NCI-H345 (cell line): ENCODE measurements around the gene ETFA.
A peak's percentile ranks its signal among the peaks of the same experiment; 100 is the strongest.

ENCODE experiments used
- DNase-seq: peaks from one replicate; lab custom pipeline; 2025; lab: John Stamatoyannopoulos, UW

The ETFA gene

GRCh38 chr15:76215634-76216033 lies 95.6 kb downstream of the ETFA start:
- DNase-seq = no peak

DNA sequence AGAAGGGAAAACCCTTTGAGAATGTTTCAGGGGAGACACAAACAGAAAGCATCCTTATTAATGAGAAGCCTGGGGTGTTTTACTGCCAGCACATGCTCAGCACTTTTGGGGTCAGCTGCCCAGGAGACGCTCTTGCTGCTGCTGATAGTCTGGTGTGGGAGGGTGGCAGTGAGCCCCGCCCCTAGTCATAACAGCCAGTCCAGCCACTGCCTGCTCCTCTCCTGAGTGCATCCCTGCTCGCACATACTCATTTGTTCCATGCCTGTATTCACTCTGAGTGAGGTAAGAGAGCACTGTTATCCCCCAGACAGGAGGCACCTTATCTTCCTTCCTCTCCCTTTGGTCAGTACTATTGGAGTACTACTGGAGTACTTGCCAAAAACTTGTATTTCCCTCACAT lies 101.3 kb downstream of the ETFA start:
- no peak for DNase-seq

DNA sequence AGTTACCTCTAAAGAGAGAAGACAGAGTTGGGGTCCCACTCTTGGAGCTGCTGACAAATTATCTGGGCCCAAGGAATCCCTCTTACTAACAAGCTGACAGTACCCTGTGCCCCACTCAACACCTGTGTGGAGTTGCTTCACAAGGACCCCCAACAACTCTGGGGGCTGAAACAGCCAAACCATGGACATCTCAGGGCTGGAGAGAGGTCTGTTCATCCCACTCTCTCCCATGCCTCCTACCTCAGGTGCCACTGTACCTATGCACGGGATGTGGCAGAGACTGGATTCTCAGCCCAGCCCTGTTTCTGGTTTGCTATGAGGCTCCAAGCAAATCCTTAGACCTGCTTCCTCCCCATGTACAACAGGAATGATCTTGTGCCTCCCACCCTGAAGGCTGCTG lies 101.7 kb downstream of the ETFA start:
- DNase-seq = no peak

DNA sequence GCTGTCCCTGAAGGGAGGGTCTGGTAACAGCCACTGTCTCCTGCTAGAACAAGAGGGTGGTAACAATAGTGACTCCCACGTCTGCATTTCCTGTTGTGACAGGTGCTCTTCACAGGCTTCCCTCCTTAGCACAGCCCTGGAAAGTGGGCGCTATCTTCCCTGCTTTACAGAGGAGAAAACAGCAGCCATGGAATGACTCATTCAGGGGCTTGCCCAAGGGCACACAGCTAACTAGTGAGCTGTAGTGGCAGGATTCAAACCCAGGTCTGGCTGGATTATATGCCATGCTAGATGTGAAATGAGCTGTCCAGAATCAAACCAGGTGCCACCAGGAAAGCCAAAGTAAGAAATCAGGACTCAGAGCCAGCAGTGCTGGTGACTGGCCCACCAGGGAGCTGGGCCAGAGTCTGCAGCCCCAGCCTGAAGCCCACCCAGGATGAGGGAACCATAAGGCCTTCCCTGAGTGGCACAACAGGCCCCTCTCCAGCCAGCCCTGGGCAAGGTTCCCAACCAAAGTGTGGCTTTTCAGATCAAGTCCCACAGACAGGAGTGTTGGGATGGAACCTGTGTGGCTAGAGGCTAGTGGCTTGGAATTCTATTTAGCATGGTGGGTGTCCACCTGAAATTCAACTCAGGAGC lies 102.4 kb downstream of the ETFA start:
- peak; percentile 32 for DNase-seq

DNA sequence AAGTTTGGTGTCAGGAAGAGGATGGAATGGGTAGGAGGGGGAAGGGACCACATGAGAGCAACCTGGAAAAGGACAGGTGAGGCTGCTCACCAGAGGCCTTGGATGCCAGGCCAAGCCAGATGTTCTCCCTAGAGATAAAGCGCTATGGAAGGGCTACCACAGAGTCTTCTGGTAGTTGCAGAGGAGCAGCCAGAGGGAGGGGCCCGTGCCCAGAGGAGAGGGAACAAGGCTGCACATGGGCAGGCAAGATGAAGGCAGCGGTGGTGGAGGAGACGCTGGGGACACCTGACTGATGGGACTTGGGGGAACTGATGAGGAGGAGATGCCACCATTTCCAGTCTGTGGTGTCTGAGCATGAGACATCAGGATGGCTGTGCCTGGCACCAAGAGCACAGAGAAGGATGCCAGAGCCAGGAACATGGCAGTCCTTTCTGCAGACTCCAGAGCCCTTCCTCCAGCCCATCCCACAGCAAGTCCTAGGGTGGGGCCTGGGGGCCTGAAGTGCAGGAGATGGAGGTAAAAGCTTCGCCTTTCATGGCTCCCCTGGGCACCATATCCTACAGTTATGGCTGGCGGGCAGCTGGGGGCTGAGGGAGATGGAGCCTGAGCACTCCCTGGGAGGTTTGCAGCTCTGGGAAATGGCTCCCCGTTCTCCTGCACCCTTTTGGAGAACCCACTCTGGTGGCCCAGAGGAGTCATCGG lies 103.0 kb downstream of the ETFA start:
- DNase-seq = no peak

DNA sequence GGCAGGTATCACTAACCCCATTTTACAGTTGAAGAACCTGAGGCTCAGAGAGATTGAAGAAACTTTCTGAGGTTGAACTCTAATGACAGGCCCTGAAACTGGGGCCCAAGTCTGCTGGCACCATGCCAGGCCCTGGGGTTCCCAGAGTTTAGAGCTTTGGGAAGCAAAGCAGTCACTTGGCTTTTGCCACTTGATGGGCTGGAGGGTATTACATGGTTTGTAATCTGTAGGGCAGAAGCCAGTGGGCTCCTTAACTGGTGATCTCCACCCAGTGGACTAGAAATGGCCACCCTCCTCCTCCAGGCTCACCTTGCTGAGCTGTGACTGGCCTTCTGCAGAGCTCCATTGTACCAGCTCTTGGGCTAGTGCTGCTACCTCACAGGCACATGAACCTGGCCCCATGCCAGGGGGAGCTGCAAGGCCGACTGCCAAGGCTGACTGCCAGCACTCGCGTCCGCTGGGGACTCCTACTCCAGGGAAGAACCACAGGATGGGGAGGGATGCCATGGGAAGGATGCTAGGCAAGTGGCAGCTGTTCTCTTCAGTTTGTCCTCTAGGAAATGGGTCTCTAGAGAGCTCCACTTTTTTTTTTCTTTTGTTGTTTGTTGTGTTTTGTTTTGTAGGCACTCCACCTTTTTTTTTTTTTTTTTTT lies 104.8 kb downstream of the ETFA start:
- DNase-seq = peak; percentile 93

GRCh38 chr15:76204916-76205460 lies 106.3 kb downstream of the ETFA start:
- DNase-seq = no peak

DNA sequence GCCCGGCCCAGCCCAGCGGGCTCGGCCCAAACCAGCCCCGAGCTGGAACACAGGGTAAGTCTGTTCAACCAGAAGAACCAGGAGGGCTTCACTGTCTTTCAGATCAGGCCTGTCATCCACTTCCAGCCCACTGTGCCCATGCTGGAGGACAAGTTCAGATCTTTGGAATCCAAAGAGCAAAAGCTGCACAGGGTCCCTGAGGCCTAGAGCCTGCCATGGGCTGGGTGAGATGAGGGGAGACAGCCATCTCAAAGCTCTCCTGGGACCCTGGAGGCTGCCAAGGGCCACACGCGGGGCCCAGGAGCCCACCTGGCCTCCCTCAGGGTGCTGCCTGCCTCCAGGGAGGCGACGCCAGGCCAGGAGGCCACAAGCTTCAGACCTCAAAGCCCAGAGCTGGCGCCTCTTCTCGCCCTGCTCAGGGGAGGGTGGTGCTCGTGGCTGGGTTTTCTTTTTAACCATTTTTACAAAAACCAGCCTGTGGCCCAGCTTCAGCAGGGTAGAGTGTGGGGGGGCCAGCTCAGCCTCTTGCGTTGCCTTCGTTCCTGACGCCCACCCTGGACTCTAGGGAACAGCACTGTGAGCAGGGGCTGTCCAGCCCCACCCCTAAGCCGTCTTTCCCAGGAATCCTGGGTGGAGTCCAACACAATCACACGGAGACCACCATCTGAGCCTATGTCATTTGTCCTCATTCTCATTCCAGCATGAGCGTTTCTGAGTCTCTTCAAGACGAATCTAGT lies 107.0 kb downstream of the ETFA start:
- no peak for DNase-seq

GRCh38 chr15:76203346-76204108 lies 107.7 kb downstream of the ETFA start:
- DNase-seq = no peak

DNA sequence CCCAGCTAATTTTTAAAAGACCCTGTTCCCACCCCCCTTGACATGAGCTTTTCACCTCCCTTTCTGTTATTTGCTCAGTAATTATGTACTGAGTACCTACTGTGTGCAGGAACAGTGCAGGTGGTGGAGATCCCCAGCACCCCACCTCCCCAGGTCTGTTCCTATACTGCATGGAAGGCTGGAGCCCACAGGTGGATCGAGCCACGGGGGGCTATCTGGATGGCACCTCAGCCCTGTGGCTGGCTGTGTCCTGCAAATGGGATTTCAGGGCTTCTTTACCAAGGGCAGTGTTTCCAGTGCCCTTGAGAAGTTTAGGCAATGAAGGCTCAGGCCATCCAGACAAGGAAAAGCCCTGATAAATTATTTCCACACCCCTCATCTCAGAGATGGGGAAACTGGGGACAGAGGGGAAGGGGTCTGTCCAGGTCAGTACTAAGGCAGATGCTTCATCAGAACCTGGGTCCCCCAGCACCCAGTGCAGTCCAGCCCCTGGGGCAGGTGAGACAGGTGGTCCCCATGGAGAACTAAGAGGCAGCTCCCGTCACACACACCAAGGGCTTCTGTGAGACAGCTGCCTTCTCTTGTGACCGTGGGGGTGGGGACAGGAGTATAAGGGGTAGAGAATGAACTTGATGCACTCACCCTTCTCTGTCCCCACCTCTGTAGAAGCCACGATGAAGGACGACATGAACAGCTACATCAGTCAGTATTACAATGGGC lies 109.6 kb downstream of the ETFA start:
- DNase-seq = no peak

DNA sequence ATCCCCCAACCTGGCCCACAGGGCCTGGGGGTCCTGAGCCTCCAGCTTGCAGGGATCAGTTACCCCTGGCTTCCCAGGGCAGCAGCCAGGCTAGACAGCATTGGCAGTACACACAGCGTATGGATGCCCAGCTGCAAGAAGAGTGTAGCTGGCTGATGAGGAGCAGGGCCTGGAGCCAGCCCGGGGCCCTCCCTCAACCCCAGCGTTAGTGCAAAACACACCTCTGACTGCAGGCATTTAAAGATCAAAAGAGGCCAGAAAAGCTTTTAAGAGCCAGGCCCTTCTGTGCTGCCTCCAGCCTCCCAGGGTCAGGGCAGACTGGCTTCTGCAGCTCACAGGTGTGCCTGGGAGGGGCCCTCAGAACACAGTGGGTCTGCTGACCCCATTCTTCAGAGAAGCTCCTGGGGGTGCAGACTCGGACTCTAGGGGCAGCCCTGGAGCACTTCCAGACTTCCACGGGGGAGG lies 110.6 kb downstream of the ETFA start:
- no peak for DNase-seq

- DNase-seq = no peak
Observed at GRCh38 chr15:76200083-76200465, 111.2 kb downstream of the ETFA start.

DNA sequence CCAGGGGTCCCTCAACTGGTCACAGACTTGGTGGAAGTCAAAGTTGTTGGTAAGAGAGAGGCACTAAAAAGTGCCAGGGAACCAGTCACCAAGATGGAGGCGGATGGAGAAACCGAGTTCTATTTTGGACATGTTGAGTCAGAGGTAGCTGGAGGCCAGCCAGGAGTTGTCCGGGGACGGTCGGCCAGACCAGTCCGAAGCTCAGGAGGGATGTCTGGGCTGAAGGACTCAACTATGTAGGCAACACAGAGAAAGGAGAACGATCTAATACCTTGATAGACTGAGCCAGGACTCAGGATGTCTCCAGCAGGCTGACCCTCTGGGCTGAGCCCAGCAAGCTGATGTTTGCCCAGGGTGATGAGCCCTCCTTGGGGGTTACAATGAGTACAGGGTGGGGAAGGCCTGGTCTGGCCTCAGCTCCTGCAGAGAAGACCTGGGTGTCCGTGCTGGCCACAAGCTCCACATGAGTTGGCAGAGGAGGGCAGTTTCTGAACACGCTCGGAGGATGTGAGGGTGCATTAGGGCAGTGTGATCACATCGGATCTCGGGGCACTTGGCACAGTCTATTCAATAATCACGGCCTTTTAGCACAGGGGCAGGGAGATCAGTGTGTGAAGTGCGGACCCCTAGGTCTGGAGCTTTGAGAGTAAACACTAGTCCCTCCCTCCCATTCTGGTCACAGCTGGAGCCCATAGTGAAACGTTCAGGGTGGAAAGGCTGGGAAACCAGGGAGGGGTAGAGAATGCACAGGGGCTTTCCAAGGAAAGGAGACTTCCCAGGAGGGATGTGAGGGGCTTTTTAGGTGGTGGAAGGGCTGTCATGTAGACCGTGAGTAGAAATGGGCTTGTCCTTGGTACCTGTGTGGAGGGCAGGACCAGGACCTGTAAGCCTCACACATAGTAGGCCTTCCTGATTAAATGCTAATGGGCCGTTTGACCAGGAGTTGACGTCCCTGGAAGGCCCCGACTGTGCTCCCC lies 111.9 kb downstream of the ETFA start:
- no peak for DNase-seq

DNA sequence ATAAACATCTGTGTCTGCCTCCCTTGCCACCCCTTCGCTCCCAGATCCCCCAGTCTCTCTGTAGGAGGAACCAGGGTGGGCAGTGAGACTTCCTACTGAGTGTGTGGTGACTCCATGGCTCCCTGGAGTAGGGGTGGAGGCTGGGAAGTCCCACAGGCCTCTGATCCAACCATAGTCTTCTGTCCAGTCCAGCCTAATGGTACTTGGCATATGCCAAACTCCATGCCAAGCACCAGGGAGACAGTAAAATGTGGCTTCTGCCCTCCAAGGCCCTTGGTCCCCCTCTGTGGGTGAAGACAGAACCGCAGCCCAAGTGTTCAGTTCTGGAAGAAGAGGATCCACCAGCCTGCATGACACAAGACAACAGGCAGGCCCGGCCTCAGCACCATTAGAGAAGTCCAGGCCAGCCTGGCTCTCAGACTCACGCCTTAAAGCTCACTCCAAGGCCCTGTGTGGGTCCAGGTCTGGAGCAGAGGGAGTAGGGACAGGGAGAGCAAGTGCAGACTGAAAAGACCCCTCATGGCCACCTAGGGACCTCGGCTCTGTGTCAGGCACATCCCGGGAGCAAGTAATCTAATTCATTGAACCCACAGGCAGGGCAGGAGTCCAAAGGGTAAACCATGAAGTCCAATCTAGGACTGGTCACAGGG lies 112.7 kb downstream of the ETFA start:
- DNase-seq = no peak

- DNase-seq = no peak
Observed at GRCh38 chr15:76197703-76198455, 113.4 kb downstream of the ETFA start.

- DNase-seq = no peak
Observed at GRCh38 chr15:76196269-76197231, 114.7 kb downstream of the ETFA start.
